ENCODE results near the gene CCL26. TPM values are rescaled to one million over a fixed set of nuclear protein-coding genes. Genes with fewer than 3 reads are reported as not detected.

CCL26 gene
- total and polyA plus RNA-seq, 10 of the 15 experiments (the other 5 are each of a cell fraction or from before 2014, with no cell fraction given) = not detected

DNA sequence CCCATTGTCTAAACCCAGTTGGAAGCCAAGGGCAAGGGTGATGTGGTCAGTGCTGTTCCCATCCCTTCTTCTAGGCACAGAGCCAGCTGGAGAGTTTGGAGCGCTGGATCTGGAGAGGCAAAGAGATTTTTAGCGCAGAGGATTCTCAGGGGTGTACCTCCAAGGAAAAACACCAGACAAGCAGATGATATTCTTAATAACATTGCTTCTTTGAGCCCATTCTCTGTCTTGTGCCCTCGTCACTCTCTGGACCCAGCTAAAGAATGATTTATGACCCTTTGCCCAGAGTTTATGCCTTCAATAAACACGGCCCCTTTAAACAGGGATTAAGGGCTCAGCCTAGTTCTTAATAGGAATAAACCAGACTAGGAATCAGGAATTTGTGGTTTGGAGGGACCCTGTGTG lies 28.6 kb downstream of the CCL26 start:
- no peak overlapping the region for H3K4me2 ChIP-seq (ENCODE audit: control insufficient read depth, insufficient read depth)
- no peaks in the 10 kb centered on the region for H4K20me1 ChIP-seq (ENCODE audit: control insufficient read depth, insufficient read depth)
- CTCF ChIA-PET = no interaction called here
- no peaks in the 10 kb centered on the region for H3K79me2 ChIP-seq (ENCODE audit: control insufficient read depth, insufficient read depth, low read length)
- WGBS (ENCODE audit: insufficient coverage, insufficient replicate concordance, low lambda C conversion rate, missing lambda C conversion rate) = 61% methylated on average over 4 of the region's 4 CpGs
- BruUV-seq (replicated peaks) = no TSS peak
- in situ Hi-C loops (cut with MboI) (no loop called here), intact Hi-C loops (cut with micrococcal nuclease; ENCODE audit: unreplicated experiment) (no loop called here)
- DNase-seq (ENCODE audit: low read depth, low spot score) (no peak), ATAC-seq (no peak), FAIRE-seq (no peak)
- RAD21 ChIA-PET (ENCODE audit: unreplicated experiment) = no interaction called here
- TF ChIP-seq PAX8 (IDR thresholded peaks at IDR 0.05) = no peak
- TF ChIP-seq ZBTB33 (IDR thresholded peaks at IDR 0.05) = no peak
- TF ChIP-seq MEF2B (IDR thresholded peaks at IDR 0.05; ENCODE audit: partially characterized antibody, poor library complexity, severe bottlenecking) = no peak
- TF ChIP-seq CUX1 (IDR thresholded peaks at IDR 0.05; ENCODE audit: insufficient replicate concordance, low read depth, low read length) = no peak
- TF ChIP-seq CREB1 (IDR thresholded peaks at IDR 0.05; ENCODE audit: low read depth) = no peak
- TF ChIP-seq MTA3 (IDR thresholded peaks at IDR 0.05; ENCODE audit: borderline replicate concordance, low read length) = no peak
- no peak for TF ChIP-seq SUPT20H (IDR thresholded peaks at IDR 0.05; ENCODE audit: borderline replicate concordance, control insufficient read depth, low read depth, low read length)
- no peak for TF ChIP-seq MXI1 (IDR thresholded peaks at IDR 0.05; ENCODE audit: low read depth, low read length)
- TF ChIP-seq, protein P1, sequence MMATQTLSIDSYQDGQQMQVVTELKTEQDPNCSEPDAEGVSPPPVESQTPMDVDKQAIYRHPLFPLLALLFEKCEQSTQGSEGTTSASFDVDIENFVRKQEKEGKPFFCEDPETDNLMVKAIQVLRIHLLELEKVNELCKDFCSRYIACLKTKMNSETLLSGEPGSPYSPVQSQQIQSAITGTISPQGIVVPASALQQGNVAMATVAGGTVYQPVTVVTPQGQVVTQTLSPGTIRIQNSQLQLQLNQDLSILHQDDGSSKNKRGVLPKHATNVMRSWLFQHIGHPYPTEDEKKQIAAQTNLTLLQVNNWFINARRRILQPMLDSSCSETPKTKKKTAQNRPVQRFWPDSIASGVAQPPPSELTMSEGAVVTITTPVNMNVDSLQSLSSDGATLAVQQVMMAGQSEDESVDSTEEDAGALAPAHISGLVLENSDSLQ (IDR thresholded peaks at IDR 0.05) = no peak
- TF ChIP-seq RCOR1 (conservative IDR thresholded peaks at IDR 0.05; ENCODE audit: low read depth, low read length) = no peak
- TF ChIP-seq ZBED1 (IDR thresholded peaks at IDR 0.05; ENCODE audit: borderline replicate concordance) = no peak
- no peak for TF ChIP-seq TCF7 (IDR thresholded peaks at IDR 0.05; ENCODE audit: borderline replicate concordance)
- TF ChIP-seq NR2C1 (IDR thresholded peaks at IDR 0.05) = no peak
- no peak for TF ChIP-seq RUNX3 (IDR thresholded peaks at IDR 0.05; ENCODE audit: low read length)
- no peak for TF ChIP-seq HCFC1 (IDR thresholded peaks at IDR 0.05; ENCODE audit: low read length)
- TF ChIP-seq ZNF24 (IDR thresholded peaks at IDR 0.05) = no peak
- no peak for TF ChIP-seq MYB (IDR thresholded peaks at IDR 0.05; ENCODE audit: borderline replicate concordance, low read depth, low read length)
- TF ChIP-seq, protein P2, sequence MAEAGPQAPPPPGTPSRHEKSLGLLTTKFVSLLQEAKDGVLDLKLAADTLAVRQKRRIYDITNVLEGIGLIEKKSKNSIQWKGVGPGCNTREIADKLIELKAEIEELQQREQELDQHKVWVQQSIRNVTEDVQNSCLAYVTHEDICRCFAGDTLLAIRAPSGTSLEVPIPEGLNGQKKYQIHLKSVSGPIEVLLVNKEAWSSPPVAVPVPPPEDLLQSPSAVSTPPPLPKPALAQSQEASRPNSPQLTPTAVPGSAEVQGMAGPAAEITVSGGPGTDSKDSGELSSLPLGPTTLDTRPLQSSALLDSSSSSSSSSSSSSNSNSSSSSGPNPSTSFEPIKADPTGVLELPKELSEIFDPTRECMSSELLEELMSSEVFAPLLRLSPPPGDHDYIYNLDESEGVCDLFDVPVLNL (IDR thresholded peaks at IDR 0.05; ENCODE audit: low read depth, low read length) = no peak
- H3K27me3 ChIP-seq (replicated peaks in 1 of 2; ENCODE audit: control insufficient read depth in 2 of 2, insufficient read depth in 2 of 2, low read length in 1 of 2) = no peaks in the 10 kb centered on the region
- peaks cover 18% of the 10 kb centered on the region for H3K4me1 ChIP-seq (ENCODE audit: control insufficient read depth, insufficient read depth, low read length)
- SMC1A ChIA-PET (ENCODE audit: uncharacterized antibody, unreplicated experiment) = no interaction called here
- H3K36me3 ChIP-seq (ENCODE audit: control insufficient read depth in 2 of 2, insufficient read depth in 2 of 2, low read length in 1 of 2) = no peaks in the 10 kb centered on the region
- H3K9ac ChIP-seq (ENCODE audit: control insufficient read depth, insufficient read depth, low read length) = no peak overlapping the region
- H3K4me3 ChIP-seq = no peak overlapping the region
- no peak overlapping the region for H3K27ac ChIP-seq (ENCODE audit: control insufficient read depth, insufficient read depth)
- H2AFZ ChIP-seq (ENCODE audit: control insufficient read depth, low read depth, low read length) = no peak overlapping the region
- no peaks in the 10 kb centered on the region for H3K9me3 ChIP-seq (replicated peaks; ENCODE audit: control insufficient read depth, insufficient read depth, low read length)
- POLR2A ChIA-PET = no interaction called here

All from GM12878 (cell line).